Smooth muscle cell (in vitro differentiated cells): Measurements from ENCODE around the gene CD81. TPM values are rescaled to one million over a fixed set of nuclear protein-coding genes. Genes with fewer than 3 reads are reported as not detected.

Experiments
- DNase-seq: peaks from one replicate; lab custom pipeline; 2025; ENCODE audit not compliant: unreplicated experiment; lab: John Stamatoyannopoulos, UW
- H2AFZ ChIP-seq: fragments of 200-600 bp; sonication (generic); 2 replicates; pipeline ENCODE4 v1.6.0; 2016; ENCODE audit warnings: antibody characterized with exemption, low read depth, mild to moderate bottlenecking
- H3F3A ChIP-seq: fragments of 200-600 bp; sonication (generic); 2 replicates; pipeline ENCODE4 v1.6.0; 2017; ENCODE audit warnings: antibody characterized with exemption, low read depth
- H3K27ac ChIP-seq: fragments of 200-600 bp; sonication (generic); 2 replicates; pipeline ENCODE4 v1.5.1; 2016; ENCODE audit warnings: low read depth, mild to moderate bottlenecking
- H3K27me3 ChIP-seq: fragments of 200-600 bp; sonication (generic); 2 replicates; pipeline ENCODE4 v1.6.1; 2016; ENCODE audit warnings: low read depth, mild to moderate bottlenecking
- H3K36me3 ChIP-seq: fragments of 200-600 bp; sonication (generic); 2 replicates; pipeline ENCODE4 v1.5.1; 2016; ENCODE audit warnings: low read depth
- H3K4me1 ChIP-seq: fragments of 200-600 bp; sonication (generic); 2 replicates; pipeline ENCODE4 v1.5.1; 2016; ENCODE audit warnings: low read depth
- H3K4me2 ChIP-seq: fragments of 200-600 bp; sonication (generic); 2 replicates; pipeline ENCODE4 v1.6.0; 2016; ENCODE audit warnings: mild to moderate bottlenecking
- H3K4me3 ChIP-seq: fragments of 200-600 bp; sonication (generic); 2 replicates; pipeline ENCODE4 v1.5.1; 2016; ENCODE audit warnings: mild to moderate bottlenecking
- H3K79me2 ChIP-seq: fragments of 200-600 bp; sonication (generic); 2 replicates; pipeline ENCODE4 v1.6.0; 2016; ENCODE audit warnings: low read depth, mild to moderate bottlenecking
- H3K9ac ChIP-seq: fragments of 200-600 bp; sonication (generic); 2 replicates; pipeline ENCODE4 v1.6.0; 2016; ENCODE audit warnings: low read depth
- H3K9me3 ChIP-seq: fragments of 200-600 bp; sonication (generic); replicated peaks from 2 replicates; pipeline ENCODE4 v1.5.1; 2016; ENCODE audit warnings: low read depth
- H4K20me1 ChIP-seq: fragments of 200-600 bp; sonication (generic); 2 replicates; pipeline ENCODE4 v1.6.0; 2016; ENCODE audit warnings: low read depth
- WGBS: methylation state at CpG from one replicate; pipeline ENCODE4 v1.1.7; 2016; ENCODE audit warnings: low lambda C conversion rate; 5-methylcytosine and 5-hydroxymethylcytosine counted together
- polyA plus RNA-seq: library from polyadenylated mRNA; unstranded; fragments of >200 nt; fragmentation: Nextera tagmentation; extraction: Ambion mirVana; gene quantifications from 2 replicates; pipeline ENCODE4 v1.2.1, GENCODE V29; 2016
- total RNA-seq: library from RNA; depleted of rRNA; stranded (reverse); fragments of >200 nt; gene quantifications from 2 replicates; pipeline ENCODE4 v1.2.3, GENCODE V29; 2014
- TF ChIP-seq, protein P1 (sequence below): fragments of 200-600 bp; sonication (generic); IDR thresholded peaks from 2 replicates; pipeline ENCODE4 v1.5.1; 2017; ENCODE audit warnings: borderline replicate concordance, mild to moderate bottlenecking, antibody characterized with exemption; ENCODE audit not compliant: insufficient read depth, poor library complexity, severe bottlenecking

The CD81 gene
- total and polyA plus RNA-seq, 2 experiments from 2014 or later: 191 to 519 TPM

- no peak overlapping the region for H3K27ac ChIP-seq
- WGBS: 93% methylated on average over 7 of the region's 14 CpGs
- no peak for DNase-seq
These were observed 29.3 kb downstream of the CD81 start for GRCh38 chr11:2406451-2406850.

DNA sequence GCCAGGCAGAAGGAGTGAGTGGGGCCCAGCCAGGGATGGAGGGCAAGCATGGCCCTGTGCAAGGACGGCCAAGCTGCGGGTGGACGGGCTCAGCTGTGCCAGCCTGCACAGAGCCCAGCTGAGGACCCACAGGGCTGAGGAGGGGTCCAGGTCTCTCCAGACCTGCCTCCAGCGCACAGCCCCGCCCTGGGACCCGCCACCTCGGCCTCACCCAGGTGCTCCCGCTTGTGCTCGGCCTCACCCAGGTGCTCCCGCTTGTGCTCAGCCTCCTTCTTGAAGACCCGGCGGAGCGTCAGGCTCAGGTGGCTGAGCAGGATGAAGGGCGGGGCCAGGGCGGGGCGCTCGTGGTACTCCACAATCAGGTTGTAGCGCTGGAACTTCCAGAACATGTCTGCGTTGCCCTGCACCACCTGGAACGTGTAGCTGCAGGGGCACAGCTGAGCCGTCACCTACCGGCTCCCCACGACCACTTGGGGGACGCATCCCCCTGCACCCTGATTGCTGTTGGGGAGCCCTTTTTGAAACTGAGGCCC, 29.8 kb downstream of the CD81 start:
- Histone ChIP-seq H3K9ac (no peak overlapping the region), H3K27me3 (no peaks in the 10 kb centered on the region), H3K27ac (no peak overlapping the region), H3K4me3 (no peak overlapping the region), H3F3A (no peaks in the 10 kb centered on the region), H3K9me3 (no peaks in the 10 kb centered on the region), H3K36me3 (no peaks in the 10 kb centered on the region), H3K4me1 (no peaks in the 10 kb centered on the region), H2AFZ (no peak overlapping the region), H3K4me2 (no peak overlapping the region), H3K79me2 (peaks cover 5% of the 10 kb centered on the region), H4K20me1 (no peaks in the 10 kb centered on the region)
- DNase-seq: no peak
- TF ChIP-seq, protein P1, sequence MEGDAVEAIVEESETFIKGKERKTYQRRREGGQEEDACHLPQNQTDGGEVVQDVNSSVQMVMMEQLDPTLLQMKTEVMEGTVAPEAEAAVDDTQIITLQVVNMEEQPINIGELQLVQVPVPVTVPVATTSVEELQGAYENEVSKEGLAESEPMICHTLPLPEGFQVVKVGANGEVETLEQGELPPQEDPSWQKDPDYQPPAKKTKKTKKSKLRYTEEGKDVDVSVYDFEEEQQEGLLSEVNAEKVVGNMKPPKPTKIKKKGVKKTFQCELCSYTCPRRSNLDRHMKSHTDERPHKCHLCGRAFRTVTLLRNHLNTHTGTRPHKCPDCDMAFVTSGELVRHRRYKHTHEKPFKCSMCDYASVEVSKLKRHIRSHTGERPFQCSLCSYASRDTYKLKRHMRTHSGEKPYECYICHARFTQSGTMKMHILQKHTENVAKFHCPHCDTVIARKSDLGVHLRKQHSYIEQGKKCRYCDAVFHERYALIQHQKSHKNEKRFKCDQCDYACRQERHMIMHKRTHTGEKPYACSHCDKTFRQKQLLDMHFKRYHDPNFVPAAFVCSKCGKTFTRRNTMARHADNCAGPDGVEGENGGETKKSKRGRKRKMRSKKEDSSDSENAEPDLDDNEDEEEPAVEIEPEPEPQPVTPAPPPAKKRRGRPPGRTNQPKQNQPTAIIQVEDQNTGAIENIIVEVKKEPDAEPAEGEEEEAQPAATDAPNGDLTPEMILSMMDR: no peak
- WGBS: 92% methylated on average over 17 of the region's 24 CpGs

More at GRCh38 chr11:2406451-2406850, 29.3 kb downstream of the CD81 start:
- Histone ChIP-seq H3K4me3 (no peak overlapping the region), H3K9me3 (no peaks in the 10 kb centered on the region), H3K79me2 (peaks cover 10% of the 10 kb centered on the region), H3F3A (no peaks in the 10 kb centered on the region), H3K9ac (no peak overlapping the region), H2AFZ (no peak overlapping the region), H3K4me1 (peaks cover 5% of the 10 kb centered on the region), H3K36me3 (no peaks in the 10 kb centered on the region), H3K4me2 (no peak overlapping the region), H4K20me1 (no peaks in the 10 kb centered on the region), H3K27me3 (no peaks in the 10 kb centered on the region)
- TF ChIP-seq, protein P1: no peak

DNA sequence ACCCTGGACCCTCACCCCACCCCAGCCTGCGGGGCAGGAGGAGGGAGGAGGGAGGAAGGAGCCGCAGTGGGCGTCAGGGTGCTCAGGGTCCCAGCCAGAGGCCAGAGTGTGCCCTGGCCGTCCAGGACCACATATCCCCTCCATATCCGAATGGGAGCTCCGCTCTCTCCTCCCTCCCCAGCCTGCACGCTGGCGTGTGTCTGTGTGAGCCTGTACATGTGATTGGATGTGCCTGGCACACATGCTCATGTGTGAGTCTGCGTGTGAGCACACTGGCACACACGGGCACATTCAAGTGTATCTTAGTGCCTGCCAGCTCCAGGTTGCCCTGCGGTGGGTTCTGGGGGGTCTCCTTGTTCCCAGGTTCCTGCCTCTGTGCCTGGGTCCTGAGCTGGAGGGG, 31.6 kb downstream of the CD81 start:
- H3F3A ChIP-seq: no peaks in the 10 kb centered on the region
- no peak overlapping the region for H2AFZ ChIP-seq
- DNase-seq: no peak
- no peaks in the 10 kb centered on the region for H3K4me1 ChIP-seq
- no peaks in the 10 kb centered on the region for H3K9me3 ChIP-seq
- no peak overlapping the region for H3K4me2 ChIP-seq
- no peak overlapping the region for H3K4me3 ChIP-seq
- no peaks in the 10 kb centered on the region for H3K79me2 ChIP-seq
- TF ChIP-seq, protein P1: no peak
- no peak overlapping the region for H3K9ac ChIP-seq
- no peak overlapping the region for H3K27ac ChIP-seq
- H3K27me3 ChIP-seq: no peaks in the 10 kb centered on the region
- no peaks in the 10 kb centered on the region for H3K36me3 ChIP-seq
- no peaks in the 10 kb centered on the region for H4K20me1 ChIP-seq
- WGBS: 89% methylated on average over 11 of the region's 11 CpGs

- Histone ChIP-seq H3F3A (no peaks in the 10 kb centered on the region), H3K4me2 (no peak overlapping the region), H3K9ac (no peak overlapping the region), H4K20me1 (no peaks in the 10 kb centered on the region), H3K4me3 (no peak overlapping the region), H3K4me1 (no peaks in the 10 kb centered on the region), H3K27ac (no peak overlapping the region), H3K36me3 (no peaks in the 10 kb centered on the region), H3K79me2 (no peaks in the 10 kb centered on the region), H3K9me3 (no peaks in the 10 kb centered on the region), H3K27me3 (no peaks in the 10 kb centered on the region), H2AFZ (no peak overlapping the region)
- 56% methylated on average over 14 of the region's 16 CpGs for WGBS
- no peak for DNase-seq
- TF ChIP-seq, protein P1: no peak
These were observed 32.0 kb downstream of the CD81 start for GRCh38 chr11:2409126-2409525.
